GM21576 (cell line): Measurements from ENCODE around the gene PER1.

Experiments used
- ATAC-seq: cut with Tn5 transposase; IDR thresholded peaks from one replicate; pipeline ENCODE4 v1.9.1; 2021; ENCODE audit warnings: mild to moderate bottlenecking, moderate library complexity; ENCODE audit not compliant: unreplicated experiment

The PER1 gene

GRCh38 chr17:8167526-8167925 lies 15.3 kb upstream of the PER1 start:
- ATAC-seq = no peak

- ATAC-seq = no peak
These were observed 14.5 kb upstream of the PER1 start for GRCh38 chr17:8166731-8167130.

GRCh38 chr17:8164815-8165131 lies 12.6 kb upstream of the PER1 start:
- ATAC-seq = no peak

- ATAC-seq = no peak
These were observed 12.0 kb upstream of the PER1 start for GRCh38 chr17:8163978-8164814.

DNA sequence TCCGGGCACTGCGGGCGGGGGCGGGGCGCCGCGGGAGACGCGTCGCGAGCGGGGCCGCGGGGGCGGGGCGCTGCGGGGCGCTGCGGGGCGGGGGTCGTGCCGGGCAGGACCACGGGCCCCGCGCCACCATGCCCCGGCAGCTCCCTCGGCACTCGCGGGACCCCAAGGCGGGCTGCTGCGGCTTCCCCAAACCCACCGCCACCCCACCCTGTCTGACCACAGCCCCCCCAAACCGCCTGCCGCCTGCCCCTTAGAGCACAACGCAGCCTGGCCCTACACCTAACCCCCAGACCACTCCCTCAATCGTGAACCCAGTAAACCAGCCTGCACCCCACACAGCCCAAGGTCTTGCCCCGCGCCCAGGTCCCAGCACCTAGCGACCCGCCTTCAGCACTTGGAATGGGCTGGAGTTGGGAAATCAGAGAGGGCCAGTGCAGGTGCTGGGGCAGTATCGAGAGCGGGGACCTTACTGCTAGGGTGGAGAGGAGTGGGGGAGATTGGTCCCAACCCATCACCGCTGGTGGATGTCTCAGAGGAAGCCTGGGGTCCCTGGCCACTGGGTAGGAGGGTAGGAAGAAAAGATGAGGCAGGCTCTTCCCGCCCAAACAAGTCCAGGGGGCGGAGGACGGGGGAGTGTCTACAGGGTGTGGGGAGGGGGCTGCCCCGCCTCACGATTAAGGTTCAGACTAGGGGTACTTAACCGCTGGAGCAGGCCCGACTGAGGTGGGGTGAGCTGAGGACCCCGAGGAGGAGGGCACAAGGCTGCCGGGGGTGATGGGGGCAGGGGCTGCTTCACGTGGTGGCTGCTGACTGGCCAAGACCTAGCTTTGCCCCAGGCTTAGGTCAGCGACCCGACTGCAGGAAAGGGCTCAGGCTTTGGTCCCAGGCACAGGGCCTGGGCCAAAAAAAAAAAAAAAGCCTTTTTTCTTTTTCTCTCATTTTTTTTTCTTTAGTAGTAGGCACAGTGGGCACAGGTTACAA lies 11.1 kb upstream of the PER1 start:
- no peak for ATAC-seq

GRCh38 chr17:8162233-8162996 lies 10.2 kb upstream of the PER1 start, which contains the start of gene VAMP2:
Gene VAMP2, minus strand, starts transcription at chr17:8162948. Its CDS starts 69 bp downstream, at chr17:8162879.
- ATAC-seq = no peak

DNA sequence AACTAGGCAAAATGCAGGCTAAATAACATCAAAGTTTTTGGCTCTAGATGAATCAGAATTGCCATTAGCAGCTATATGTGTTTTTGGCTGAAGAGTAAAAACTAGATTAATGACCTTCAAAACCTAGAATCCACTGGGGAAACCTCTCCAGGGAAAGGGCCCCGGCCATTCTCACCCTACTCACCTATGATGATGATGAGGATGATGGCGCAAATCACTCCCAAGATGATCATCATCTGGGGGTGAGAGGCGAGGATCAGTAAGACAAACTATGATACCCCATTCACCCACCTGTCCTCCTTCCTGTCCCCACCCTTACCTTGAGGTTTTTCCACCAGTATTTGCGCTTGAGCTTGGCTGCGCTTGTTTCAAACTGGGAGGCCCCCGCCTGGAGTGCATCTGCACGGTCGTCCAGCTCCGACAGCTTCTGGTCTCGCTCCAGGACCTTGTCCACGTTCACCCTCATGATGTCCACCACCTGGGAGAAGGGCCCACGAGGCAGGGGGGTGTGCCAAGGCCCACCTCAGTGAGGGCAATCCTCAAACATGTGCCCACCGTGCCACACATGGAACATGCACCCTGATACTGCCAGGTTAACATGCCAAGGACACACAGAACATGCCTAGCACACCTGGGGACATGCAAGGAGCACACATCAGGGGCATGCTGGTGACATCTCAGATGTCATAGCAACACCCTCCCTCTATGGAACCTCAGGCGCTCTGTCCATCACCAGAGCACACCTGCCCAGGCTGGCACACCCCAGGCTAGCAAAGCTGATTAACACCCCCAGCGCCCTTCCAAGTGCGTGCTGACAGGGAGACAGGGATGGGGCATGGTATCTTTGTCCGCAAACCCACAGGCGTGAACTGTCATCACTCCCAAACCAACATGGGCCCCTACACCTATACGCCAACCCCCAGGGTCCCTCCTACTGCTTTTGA lies 9.4 kb upstream of the PER1 start:
- no peak for ATAC-seq

- no peak for ATAC-seq
These were observed 8.6 kb upstream of the PER1 start for GRCh38 chr17:8160741-8161221.

- no peak for ATAC-seq
These were observed 8.0 kb upstream of the PER1 start for GRCh38 chr17:8160224-8160577.

DNA sequence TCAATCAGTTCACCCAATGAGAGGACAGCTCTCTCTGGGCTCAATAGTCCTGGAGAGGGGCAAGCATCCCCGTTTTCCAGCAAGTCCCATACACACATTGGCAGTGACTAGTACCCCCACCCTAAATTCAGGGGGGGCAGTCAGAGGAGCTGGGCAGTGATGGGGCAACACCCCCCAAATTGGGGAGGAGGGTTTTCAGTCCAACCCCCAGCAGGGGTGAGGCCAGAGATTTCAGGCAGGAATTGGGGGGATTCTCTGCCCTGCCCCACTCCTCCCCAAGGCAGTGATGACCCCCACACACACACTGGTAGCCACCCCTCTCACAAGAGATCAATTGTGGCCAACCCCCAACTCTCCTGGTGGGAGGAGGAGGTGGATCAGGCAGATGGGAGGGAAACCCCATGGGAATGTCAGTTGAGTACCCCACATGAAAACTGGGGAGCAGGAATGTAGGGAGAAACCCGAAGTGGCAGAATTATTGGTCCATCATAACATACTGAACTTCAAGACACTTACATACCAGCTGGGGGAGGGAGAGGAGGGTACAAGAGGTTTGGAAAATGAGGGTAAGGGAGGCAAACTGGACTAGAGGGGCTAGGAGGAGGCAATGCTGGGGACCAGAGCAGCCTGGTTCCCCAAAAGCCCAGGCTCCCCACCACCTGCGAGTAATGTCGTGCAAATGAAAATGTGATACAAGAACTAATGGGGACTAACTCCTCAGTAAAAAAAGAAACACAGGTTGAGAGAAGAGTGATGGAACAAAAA lies 7.4 kb upstream of the PER1 start:
- no peak for ATAC-seq

GRCh38 chr17:8159032-8159400 lies 6.8 kb upstream of the PER1 start:
- no peak for ATAC-seq

DNA sequence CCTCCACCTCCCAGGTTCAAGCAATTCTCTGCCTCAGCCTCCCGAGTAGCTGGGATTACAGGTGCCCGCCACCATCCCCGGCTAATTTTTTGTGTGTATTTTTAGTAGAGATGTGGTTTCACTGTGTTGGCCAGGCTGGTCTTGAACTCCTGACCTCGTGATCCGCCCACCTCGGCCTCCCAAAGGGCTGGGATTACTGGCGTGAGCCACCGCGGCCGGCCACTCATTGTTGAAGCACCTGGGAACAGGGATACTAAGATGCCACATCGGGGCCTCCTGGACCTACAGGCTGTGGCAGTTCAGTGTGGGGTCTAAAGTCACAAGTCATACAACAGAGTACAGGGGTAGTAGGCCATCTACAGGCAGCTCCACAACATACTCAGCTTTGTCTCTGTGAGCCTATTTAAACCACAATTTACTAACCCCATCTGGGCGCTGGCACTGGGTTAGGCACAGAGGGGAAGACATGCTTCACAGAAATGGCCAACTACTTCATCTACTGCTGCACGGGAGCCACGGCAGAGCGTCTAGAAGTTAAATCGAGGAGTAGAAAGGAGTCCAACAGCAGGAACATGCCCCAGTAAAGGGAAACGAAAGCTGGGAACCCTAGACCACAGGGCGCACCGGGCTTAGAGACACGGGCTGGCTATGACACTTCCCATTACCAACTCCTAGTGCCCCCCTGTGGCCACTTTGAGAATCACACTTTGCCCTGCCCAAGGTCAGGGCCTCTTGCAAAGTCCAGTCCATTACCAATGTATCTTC lies 6.2 kb upstream of the PER1 start:
- no peak for ATAC-seq

DNA sequence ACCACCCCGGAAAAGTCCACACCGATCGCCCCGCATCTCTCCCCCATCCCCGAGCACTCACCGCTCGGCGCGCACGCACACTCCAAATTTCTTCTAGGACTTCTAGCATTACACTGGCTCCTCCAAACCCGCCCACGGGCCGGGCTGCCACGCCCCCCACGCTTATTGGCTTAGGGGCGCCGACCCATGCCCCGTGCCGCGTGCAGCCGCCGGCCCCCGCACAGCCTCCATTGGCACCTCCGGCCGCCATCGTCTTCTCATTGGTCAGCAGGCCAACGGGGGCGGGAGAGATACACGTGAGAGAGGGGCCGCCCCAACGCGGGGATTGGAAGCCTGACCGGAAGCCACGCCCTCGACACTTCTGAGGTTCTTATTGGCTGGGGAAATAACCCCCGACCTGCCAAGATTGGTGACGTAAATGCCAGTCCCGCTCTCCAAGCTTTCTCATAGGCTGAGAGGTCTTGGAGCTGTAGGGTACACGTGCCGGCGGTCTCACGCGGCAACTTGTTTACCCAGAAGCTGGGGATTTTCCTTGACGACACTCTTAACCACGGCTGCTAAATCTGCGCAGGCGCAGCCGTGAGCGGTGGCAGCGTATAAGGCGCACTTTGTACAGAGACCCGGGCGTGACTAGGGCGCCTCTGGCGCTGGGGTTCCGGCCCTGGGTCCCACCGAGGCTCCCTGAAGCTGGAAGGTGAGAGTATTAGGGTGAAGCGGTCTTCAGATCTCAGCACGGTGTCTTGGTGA lies 4.2 kb upstream of the PER1 start:
- peak; percentile 74 for ATAC-seq

DNA sequence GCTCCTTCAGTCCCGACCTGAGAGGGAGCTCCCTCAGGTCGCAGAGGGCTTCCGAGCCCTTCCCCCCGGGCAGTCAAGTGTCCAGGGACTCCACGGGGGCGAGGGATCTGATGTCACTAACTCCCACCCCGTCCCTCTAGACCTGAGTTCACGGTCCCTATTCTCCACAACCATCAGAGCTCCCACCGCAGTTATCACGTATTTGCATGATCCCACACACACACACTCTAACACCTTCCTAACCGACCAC lies 3.7 kb upstream of the PER1 start:
- ATAC-seq = no peak

- no peak for ATAC-seq
These were observed 3.2 kb upstream of the PER1 start for GRCh38 chr17:8155231-8155995.

DNA sequence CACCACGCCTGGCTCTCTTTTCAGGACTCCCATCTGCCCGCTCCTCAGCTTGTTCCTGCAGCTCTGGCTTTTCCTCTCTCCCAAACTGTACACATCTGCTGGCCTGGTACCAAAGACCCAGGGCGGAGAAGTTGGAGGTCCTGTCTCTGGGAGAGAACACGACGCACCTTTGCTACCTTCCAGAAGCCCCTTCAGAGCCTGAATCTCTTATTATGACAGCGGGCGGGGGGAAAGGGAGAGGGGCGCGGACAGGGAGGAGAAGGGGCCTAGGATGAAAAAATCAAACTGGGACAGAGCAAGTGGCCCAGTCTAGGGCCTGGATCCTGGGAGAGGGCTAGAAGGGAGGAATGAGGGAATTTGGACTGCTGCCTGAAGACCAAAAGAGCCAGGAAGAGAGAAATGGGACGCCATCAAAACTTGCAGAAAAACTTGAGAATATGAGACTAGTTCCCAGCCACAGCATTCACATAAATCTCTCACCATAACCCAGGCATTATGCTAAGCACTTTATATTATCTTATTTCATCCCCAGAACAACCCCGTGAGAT lies 2.5 kb upstream of the PER1 start:
- ATAC-seq = no peak

DNA sequence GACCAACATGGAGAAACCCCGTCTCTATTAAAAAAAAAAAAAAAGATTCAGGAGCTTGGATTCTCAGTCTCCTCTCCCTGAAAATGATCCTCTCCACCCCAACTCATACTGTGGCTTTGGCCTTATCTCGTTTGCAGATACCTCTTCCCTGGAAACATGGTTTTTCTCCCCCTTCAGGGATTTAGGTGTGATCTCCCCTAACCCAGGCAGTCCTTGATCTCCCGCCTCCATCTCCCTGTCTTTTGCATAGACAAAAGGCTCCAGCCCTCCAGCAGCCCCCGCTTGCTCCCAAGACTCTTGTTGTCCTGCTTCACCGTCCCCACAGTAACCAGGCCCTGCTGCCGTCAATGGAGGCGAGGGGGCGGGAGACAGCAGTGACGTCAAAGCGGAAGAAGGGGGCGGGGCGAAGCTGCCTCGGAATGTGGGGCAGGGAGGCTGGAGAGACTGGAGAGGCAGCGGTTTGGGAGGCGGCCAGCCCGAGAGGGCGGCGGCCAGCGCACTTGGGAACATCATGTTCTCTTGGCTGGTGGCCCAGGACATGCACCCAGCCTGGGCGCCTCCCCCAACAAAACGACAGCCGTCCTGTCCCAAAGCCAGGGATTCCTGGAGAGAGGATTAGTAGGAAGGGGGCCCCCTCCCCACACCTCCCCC lies 1.9 kb upstream of the PER1 start:
- ATAC-seq = no peak
